Measurements from ENCODE around the gene MRPL2.

GRCh38 chr6:43024436-43024835, 34.8 kb downstream of the MRPL2 start:
- TF ChIP-seq CTCF (IDR thresholded peaks at IDR 0.05) = no peak
- no peak for TF ChIP-seq POLR2A (IDR thresholded peaks at IDR 0.05)
- TF ChIP-seq POLR2AphosphoS5 (IDR thresholded peaks at IDR 0.05) = no peak
